ENCODE measurements around the gene ZNRF1.

ZNRF1 gene

DNA sequence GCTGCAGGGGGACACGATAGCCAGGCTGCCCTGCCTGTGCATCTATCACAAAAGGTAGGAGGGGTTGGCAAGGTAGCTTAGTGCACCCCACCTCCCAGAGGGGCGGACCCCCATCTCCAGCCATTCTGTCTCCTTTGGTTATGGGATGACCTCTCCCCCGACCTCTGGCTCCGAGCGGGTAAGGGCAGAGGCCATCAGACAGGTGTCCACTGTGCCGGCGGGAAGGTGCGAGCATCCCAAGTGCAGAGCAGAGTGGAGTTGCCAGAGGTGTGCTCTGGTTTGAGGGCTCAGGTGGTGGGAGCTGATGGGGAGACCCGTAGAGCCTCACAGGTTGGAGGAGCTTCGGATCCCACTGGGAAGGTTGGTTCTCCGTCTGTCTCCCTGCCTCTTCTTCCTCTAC, 106.0 kb downstream of the ZNRF1 start:
- intact Hi-C loops (cut with DNase I) = no loop called here
- DNase-seq = no peak

DNA sequence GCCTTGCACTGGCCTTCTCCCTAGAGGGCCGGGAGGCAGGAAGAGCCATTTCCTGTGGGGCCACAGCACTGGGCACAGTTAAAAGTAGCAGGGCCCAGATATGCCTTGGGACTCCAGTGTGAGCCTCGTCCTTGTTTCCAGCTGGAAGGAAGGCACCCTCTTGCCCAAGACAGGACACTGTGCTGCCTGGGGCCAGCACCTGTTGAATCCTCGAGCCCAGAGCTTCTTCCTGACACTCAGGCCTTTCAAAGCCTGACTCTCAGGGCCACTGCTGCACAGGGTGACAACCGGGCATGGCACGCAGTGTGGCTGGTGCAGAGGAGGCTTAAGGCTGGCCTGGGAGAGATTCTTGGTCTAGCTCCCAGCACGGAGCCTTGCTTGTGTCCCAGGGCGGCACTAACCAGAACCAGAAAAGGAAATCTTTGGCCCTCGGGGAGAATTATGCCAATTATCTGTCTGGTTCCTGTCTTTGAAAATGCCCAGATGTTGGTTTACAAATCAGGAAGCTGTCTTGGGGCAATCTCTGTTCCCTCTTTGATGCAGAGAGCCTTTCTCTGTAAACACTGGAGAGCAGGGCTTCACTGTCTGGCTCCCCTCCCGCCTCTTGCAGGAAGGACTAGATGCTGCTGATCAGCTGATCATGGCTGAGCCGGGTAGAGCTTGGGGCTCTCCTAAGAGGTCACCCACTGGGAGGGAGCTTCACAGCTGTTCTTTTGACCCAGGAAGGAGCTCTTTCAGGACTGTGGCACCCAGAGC, 106.7 kb downstream of the ZNRF1 start:
- DNase-seq = peak; percentile 33 to 87 (median 73)
- intact Hi-C loops (cut with DNase I) = no loop called here

- no peak for DNase-seq
- intact Hi-C loops (cut with DNase I) = no loop called here
Observed at GRCh38 chr16:75106351-75107274, 107.8 kb downstream of the ZNRF1 start.

GRCh38 chr16:75107505-75107904, 108.7 kb downstream of the ZNRF1 start:
- intact Hi-C loops (cut with DNase I) = no loop called here
- DNase-seq = no peak

DNA sequence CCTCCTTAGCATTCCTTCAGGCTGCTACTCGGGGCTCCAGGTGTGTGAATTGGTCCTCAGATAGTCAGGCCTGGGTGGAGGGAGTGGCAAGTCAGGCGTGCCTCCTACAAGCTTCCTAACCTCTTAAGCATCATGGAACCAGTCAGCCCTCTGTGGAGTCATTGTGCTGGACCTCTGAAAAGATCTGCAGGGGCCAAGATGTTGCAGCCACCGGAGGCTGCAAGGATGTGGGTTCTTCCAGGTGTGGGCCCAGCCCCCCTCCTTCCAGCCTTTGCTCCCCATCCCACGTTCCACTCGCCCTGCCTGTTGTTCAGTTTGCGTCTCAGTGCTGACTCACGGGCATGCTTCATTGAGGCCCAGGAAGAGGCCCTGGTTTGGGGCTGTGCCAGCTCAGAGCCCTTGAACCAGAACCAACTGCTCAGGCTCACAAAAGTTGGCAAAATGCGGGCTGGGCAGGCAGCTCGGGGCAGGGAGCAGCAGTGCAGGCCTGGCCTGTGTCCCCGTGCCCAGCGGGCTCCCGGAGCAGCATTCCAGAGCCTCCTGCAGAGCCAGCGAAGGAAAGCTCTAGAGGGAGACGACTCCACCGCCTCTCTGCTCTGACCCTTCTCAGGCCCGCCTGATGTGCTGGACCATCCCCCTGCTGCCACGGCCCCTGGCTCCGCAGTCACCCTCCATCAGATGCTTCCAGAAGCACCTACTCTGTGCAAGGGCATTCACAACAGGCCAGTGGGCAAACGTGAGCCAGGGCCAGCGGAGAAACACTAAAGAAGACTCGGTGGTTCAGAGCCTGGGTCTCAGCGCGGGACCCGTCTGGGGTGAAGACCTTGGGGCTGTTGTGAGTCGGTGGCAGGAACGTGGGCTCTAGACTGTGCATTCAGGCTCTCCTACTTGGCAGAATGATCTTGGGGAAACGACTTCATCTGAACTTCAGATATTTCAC, 110.2 kb downstream of the ZNRF1 start:
- intact Hi-C loops (cut with DNase I) = no loop called here
- DNase-seq = peak; percentile 63 to 93 (median 78)

- peak in 27 of 42 donors; percentile 36 to 73 (median 50) for DNase-seq
- intact Hi-C loops (cut with DNase I) = loop anchor here (2.0 to 5.0 kb wide), 2 partner anchors 38 to 111 kb away; partner anchors contain the start of genes ZFP1 and ZNRF1
Observed at GRCh38 chr16:75109732-75110243, 111.0 kb downstream of the ZNRF1 start.

DNA sequence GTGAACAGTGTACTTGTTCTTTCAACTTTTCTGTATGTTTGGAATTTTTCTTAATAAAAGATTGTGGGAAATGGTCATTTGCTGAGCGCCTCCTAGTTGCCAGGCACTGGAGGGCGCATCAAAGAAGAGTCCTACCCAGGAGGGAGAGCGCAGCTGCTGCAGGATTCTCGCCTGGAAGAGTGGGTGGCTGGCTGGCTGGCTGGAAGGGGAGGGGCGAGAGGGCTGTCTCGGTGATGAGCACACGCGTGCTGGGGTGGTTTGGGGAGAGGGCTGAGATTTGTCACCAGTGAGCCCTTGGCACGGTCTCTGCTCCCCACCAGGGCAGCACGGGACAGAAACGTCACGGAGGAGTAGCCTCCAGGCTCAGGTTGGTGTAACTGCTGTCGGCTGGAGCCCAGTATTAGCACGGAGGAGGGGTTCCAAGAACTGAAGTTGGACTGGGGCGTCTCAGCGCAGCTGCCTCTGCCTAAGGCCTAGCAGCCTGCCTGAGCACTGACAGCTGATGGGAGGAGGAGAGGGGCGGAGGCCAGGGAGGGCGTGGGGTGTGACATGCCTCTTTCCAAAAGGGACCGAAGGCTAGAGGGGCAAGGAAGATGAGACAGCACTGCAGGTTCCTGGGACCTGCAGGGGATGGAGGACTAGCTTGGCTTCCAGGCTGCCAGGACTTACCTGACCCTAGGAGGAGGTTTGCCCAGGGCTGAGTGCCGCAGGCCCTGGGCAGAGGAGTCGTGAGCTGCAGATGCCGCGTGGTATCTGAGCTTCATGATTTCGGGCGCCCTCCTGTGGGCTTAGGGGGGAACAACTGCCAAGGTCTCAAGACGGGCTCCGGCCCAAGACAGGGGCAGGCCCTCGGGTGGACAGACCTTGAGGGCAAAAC, 112.1 kb downstream of the ZNRF1 start:
- peak; percentile 86 to 96 (median 92) for DNase-seq
- intact Hi-C loops (cut with DNase I) = loop anchor here (2.0 to 5.0 kb wide), 2 partner anchors 36 to 112 kb away; partner anchors contain the start of genes ZFP1 and ZNRF1

DNA sequence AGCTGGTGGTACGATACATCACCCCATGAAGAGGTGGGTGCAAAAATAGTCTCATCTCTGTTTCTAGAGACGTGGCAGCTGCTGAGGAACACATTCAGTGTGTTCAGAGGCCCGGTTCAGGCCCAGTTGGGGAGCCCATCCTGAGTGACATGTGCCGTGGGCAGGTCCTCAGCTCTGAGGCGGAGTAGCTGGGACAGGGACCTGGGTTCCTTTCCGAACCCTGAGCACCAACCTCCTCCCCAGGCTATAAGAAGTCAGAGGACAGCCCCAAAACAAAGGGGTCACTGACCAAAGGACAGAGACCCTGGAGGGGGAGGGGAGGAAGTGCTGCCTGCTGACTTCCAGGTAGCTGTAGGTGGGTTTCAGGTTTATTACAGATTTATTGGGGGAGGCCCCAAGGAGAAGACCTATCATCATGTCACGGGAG, 112.7 kb downstream of the ZNRF1 start:
- intact Hi-C loops (cut with DNase I) = loop anchor here (2.0 to 5.0 kb wide), 2 partner anchors 36 to 113 kb away; partner anchors contain the start of genes ZFP1 and ZNRF1
- peak in 1 of 42 donors; percentile 14 for DNase-seq

DNA sequence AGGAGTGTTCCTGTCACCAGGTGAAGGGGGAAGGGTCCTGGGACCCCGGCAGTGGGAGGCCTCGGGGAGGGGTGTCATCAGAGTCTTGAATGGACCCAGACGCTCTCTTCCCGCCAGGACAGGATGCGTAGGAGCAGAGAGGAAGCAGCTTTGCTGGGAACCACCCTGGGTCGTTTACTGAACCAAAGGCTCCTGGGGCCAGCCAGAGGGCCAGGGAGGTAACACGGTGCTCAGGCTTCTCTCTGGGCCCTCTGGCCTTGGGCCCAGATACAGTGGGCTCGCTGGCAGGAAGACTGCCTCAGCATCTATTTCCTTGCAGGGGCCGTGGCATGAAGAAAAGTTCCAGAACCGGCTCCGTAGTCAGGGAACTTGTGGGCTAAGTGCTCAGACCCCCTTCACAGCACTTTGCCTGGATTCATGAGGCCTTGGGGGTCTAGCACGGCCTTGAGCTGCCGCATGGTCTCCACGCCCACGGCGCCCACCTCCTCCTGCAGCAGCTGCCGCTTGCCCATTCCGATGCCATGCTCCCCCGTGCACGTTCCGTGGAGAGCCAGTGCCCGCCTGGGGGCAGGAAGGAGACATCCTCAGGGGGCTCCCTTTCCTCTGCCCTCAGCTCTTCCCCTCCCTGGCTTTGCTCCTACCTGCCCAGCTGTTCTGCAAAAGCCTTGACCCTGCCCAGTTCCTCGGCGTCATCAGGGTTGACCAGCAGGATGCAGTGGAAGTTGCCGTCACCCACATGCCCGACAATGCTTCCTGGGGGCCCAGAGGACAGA, 113.3 kb downstream of the ZNRF1 start:
- intact Hi-C loops (cut with DNase I) = loop anchor here (2.0 to 5.0 kb wide), 2 partner anchors 35 to 113 kb away; partner anchors contain the start of genes ZFP1 and ZNRF1
- peak in 2 of 42 donors; percentile 11 to 13 for DNase-seq

- intact Hi-C loops (cut with DNase I) = loop anchor here (5.0 kb wide), 1 partner anchor 34 kb away; the partner anchor contains the start of gene ZFP1
- no peak for DNase-seq
Observed at GRCh38 chr16:75112734-75113491, 114.1 kb downstream of the ZNRF1 start.

- peak in 9 of 42 donors; percentile 17 to 67 (median 50) for DNase-seq
- intact Hi-C loops (cut with DNase I) = loop anchor here (5.0 kb wide), 1 partner anchor 34 kb away; the partner anchor contains the start of gene ZFP1
Observed at GRCh38 chr16:75113541-75114121, 114.8 kb downstream of the ZNRF1 start.

DNA sequence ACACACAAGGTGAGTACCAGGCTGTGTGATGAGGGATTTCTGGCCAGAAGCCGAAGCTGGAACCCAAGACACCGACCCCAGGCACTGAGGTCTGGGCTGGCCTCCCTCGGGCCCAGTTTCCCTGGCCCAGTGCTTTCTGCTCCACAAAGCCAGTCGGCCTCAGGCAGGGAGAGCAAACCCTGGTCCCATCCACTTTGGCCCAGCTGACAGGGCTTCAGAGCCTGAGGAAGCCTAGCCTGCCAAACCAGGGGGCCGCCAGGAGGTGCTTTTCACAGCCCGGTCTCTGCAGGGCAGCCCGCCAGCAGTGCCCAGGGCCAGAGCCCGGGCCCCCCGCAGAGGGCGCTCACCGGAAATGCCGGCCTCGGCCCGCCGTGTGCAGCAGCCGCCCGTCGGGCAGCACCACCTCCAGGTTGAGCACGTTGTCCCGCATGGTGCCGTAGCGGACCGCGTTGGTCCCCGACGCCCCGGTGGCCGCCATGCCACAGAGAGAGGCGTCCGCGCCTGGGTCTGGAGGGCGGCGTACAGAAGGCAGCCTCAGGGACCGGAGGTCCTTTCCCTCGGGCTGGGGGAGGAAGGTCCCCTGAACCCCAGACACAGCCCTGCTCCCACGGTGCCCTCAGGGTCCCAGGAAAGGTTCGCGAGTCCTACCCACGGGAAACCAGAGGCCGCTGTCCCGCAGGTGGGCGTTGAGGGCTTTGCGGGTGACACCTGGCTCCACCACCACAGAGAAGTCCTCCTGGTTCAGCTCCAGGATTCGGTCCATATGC, 115.5 kb downstream of the ZNRF1 start:
- intact Hi-C loops (cut with DNase I) = loop anchor here (5.0 kb wide), 1 partner anchor 33 kb away; the partner anchor contains the start of gene ZFP1

GRCh38 chr16:75114946-75115825, 116.4 kb downstream of the ZNRF1 start:
- DNase-seq = peak in 2 of 42 donors; percentile 6 to 12
- intact Hi-C loops (cut with DNase I) = loop anchor here (5.0 kb wide), 1 partner anchor 32 kb away; the partner anchor contains the start of gene ZFP1

More for the DNA sequence above, 115.5 kb downstream of the ZNRF1 start:
- peak in 6 of 42 donors; percentile 16 to 48 (median 24) for DNase-seq
